D341Med (cell line): ENCODE results near the gene NNAT.
"Not testable (repeated sequence)": the region's sequence is repeated elsewhere in the genome, so short reads cannot be mapped to it uniquely, and the experiment has no call there.

Source experiments
- DNase-seq: peaks from one replicate; pipeline ENCODE4 v3.0.0; 2012; ENCODE audit warnings: low spot score

The NNAT gene

GRCh38 chr20:37521061-37521771 is at the start of gene NNAT:
Gene NNAT (plus strand): TSS chr20:37521250. CDS start chr20:37521332, 82 bp downstream.
- peak; percentile 54 for DNase-seq

GRCh38 chr20:37471741-37472235 is 49.3 kb upstream of the NNAT start:
- no peak for DNase-seq

- not testable (repeated sequence) for DNase-seq
Observed at GRCh38 chr20:37472435-37472834, 48.6 kb upstream of the NNAT start.

- no peak for DNase-seq
Observed at GRCh38 chr20:37473249-37474000, 47.6 kb upstream of the NNAT start.

- no peak for DNase-seq
Observed at GRCh38 chr20:37474386-37474785, 46.7 kb upstream of the NNAT start.

- no peak for DNase-seq
Observed at GRCh38 chr20:37475252-37475651, 45.8 kb upstream of the NNAT start.

GRCh38 chr20:37477041-37477440 is 44.0 kb upstream of the NNAT start:
- no peak for DNase-seq

GRCh38 chr20:37479266-37479665 is 41.8 kb upstream of the NNAT start:
- DNase-seq = no peak

GRCh38 chr20:37479925-37480691 is 40.9 kb upstream of the NNAT start:
- DNase-seq = no peak

GRCh38 chr20:37480919-37481318 is 40.1 kb upstream of the NNAT start:
- DNase-seq = no peak

GRCh38 chr20:37481610-37482009 is 39.4 kb upstream of the NNAT start:
- DNase-seq = no peak

GRCh38 chr20:37484331-37484730 is 36.7 kb upstream of the NNAT start:
- DNase-seq = no peak

GRCh38 chr20:37486209-37486608 is 34.8 kb upstream of the NNAT start:
- peak; percentile 4 for DNase-seq

- no peak for DNase-seq
Observed at GRCh38 chr20:37490663-37491350, 30.2 kb upstream of the NNAT start.

GRCh38 chr20:37492096-37492625 is 28.9 kb upstream of the NNAT start:
- DNase-seq = no peak

- DNase-seq = no peak
Observed at GRCh38 chr20:37492945-37493344, 28.1 kb upstream of the NNAT start.

GRCh38 chr20:37494301-37494700 is 26.7 kb upstream of the NNAT start:
- no peak for DNase-seq

GRCh38 chr20:37494796-37495195 is 26.3 kb upstream of the NNAT start:
- no peak for DNase-seq

GRCh38 chr20:37498066-37498665 is 22.9 kb upstream of the NNAT start:
- DNase-seq = no peak

GRCh38 chr20:37500311-37500710 is 20.7 kb upstream of the NNAT start:
- no peak for DNase-seq

- no peak for DNase-seq
Observed at GRCh38 chr20:37501940-37502339, 19.1 kb upstream of the NNAT start.
